RPMI7951 (cell line): ENCODE data around the gene GRK1. TPM values are rescaled to one million over a fixed set of nuclear protein-coding genes. Genes with fewer than 3 reads are reported as not detected.
"Not testable (repeated sequence)": the region's sequence is repeated elsewhere in the genome, so short reads cannot be mapped to it uniquely, and the experiment has no call there.

Experiments
- DNase-seq: peaks from one replicate; pipeline ENCODE4 v3.0.0-alpha.2; 2012; ENCODE audit warnings: low read depth
- total RNA-seq: library from RNA; depleted of rRNA; stranded (reverse); fragments of >200 nt; shearing (Covaris generic); gene quantifications from 2 replicates; pipeline ENCODE4 v1.2.3, GENCODE V29; 2014

Gene GRK1
- total RNA-seq, 1 experiment from 2014 or later = not detected

- DNase-seq = no peak
These were observed 76.6 kb downstream of the GRK1 start for GRCh38 chr13:113743366-113744195.

DNA sequence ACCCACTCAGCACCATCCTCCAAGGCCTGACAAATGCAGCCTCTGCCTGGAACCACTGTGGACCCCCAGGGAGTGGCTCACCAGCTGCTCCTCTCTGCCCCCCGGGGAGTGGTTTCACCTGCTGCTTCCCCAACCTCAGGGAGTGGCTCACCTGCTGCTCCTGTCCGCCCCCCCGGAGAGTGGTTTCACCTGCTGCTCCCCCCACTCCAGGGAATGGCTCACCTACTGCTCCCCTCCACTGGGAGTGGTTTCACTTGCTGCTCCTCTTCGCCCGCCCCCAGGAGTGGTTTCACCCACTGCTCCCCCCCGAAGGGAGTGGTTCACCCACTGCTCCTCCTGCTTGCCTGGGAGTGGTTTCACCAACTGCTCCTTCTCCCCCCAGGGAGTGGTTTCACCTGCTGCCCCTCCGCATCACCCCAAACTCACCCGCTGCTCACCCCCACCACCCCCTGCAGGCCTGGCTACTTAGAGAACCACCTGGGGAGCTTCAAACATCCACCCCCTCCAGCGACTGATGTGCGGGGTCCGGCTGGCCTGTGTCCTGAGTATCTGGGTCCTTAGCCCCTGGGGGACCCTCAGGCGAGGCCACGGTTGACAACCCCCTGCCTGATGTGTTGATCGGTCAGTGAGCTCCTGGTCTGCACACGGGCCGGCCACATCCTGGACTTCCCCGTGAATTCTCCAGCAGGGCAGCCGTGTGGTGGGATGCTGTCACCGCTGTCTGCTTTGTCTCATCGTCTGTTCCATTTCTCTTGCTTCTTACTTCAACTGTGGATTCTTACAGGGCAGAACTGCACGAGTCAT, 77.4 kb downstream of the GRK1 start:
- DNase-seq = no peak

- no peak for DNase-seq
These were observed 78.0 kb downstream of the GRK1 start for GRCh38 chr13:113745059-113745458.

- DNase-seq = not testable (repeated sequence)
These were observed 78.6 kb downstream of the GRK1 start for GRCh38 chr13:113745500-113746142.

DNA sequence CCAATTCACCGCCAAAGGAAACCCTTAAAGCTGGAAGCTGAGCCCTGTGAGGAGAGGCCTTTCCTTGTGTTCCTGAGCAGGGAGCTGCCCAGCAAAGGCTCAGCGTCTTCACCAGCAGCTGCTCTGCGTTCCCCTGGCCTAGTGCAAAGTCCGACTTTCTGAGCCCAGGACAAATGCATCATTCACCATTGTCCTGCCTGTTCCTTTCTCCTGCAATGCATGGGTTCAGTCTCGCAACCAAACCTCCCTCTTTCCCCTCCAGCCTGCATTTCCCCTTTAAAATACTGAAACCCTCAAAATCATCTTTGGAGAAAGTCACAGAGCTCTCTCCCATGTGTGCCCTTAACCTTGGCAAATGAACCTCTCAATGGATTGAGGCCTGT, 79.1 kb downstream of the GRK1 start:
- no peak for DNase-seq

- DNase-seq = no peak
These were observed 79.7 kb downstream of the GRK1 start for GRCh38 chr13:113746671-113747070.

GRCh38 chr13:113747291-113747833, 80.3 kb downstream of the GRK1 start:
- DNase-seq = no peak

GRCh38 chr13:113748101-113748861, 81.3 kb downstream of the GRK1 start:
- DNase-seq = no peak

- no peak for DNase-seq
These were observed 81.9 kb downstream of the GRK1 start for GRCh38 chr13:113748862-113749451.

- DNase-seq = no peak
These were observed 82.5 kb downstream of the GRK1 start for GRCh38 chr13:113749507-113749906.

DNA sequence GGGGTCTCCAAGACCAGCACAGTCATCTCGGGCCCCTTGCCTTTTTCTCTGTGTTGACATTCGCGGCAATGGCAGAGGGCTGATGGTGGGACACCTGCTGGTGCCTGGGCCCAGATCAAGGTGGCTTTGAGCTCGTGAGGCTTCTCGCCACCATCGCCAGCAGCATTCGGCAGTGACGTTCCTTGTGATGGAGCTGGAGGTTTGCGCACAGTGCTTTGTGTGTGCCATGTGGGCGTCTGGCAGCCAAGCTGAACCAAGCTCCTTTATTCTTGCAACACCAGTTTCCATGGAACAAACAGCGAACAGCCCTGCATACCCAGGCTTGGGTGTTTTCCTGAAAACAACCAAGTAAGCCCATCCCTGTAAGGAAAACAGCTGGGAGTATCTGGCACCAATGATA, 82.9 kb downstream of the GRK1 start:
- no peak for DNase-seq

DNA sequence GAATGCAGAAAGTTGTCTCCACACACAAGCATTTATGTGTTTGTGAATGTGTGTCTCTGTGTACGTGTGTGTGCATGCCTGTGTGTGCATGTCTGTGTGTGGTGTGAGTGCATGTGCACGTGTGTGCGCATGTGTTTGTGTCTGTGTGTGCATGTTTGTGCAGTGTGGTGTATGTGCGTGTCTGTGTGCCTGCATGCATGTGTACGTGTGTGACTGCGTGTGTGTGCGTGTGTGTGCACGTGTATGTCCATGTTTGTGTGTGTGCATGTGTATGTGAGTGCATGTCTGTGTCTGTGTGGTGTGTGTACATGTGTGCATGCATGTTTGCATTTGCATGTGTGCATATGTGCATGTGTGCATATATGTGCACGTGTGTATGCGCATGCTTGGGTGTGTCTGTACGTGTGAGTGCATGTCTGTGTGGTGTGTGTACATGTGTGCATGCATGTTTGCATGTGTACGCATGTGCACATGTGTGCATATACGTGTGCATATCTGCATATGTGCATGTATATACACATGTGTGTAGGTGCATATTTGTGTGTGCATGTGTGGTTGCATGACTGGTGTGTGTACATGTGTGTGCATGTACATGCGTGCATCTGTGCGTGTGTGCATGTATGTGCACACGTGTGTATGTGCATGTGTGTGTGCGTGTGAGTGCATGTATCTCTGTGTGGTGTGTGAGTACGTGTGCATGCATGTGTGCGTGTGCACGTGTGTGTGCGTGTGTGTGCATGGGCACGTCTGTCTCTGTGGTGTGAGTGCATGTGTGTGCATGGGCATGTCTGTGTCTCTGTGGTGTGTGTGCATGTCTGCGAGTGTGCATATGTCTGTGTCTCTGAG, 83.8 kb downstream of the GRK1 start:
- no peak for DNase-seq

GRCh38 chr13:113751491-113751890, 84.5 kb downstream of the GRK1 start:
- DNase-seq = no peak

DNA sequence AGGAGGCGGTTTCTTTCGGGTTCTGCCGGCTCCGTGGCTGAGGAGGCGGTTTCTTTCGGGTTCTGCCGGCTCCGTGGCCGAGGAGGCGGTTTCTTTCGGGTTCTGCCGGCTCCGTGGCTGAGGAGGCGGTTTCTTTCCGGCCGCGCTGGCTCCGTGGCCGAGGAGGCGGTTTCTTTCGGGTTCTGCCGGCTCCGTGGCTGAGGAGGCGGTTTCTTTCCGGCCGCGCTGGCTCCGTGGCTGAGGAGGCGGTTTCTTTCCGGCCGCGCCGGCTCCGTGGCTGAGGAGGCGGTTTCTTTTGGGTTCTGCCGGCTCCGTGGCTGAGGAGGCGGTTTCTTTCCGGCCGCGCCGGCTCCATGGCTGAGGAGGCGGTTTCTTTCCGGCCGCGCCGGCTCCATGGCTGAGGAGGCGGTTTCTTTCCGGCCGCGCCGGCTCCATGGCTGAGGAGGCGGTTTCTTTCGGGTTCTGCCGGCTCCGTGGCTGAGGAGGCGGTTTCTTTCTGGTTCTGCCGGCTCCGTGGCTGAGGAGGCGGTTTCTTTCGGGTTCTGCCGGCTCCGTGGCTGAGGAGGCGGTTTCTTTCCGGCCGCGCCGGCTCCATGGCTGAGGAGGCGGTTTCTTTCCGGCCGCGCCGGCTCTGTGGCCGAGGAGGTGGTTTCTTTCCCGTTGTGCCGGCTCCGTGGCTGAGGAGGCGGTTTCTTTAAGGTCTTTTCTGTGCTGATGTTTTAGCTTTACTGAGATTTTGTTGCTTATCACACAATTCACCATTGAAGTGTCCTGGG, 85.4 kb downstream of the GRK1 start:
- not testable (repeated sequence) for DNase-seq

DNA sequence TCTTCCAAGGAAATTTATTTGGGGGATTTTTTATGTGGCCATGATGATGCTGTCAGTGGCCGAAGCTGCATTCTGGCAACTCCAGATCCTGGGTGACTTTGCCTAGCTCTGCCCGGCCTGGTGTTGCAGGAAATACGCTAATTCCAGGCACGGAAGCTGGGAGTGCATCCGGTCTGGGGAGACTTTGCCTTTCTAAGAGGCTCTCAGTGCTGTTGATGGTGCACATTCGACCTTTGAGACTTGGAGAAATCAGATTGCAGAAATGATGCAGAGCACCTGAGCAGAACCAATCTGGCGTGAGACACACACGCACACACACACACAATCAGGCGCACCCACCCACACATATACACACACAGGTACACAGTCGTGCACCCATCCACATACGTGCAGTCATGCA, 86.2 kb downstream of the GRK1 start:
- no peak for DNase-seq

DNA sequence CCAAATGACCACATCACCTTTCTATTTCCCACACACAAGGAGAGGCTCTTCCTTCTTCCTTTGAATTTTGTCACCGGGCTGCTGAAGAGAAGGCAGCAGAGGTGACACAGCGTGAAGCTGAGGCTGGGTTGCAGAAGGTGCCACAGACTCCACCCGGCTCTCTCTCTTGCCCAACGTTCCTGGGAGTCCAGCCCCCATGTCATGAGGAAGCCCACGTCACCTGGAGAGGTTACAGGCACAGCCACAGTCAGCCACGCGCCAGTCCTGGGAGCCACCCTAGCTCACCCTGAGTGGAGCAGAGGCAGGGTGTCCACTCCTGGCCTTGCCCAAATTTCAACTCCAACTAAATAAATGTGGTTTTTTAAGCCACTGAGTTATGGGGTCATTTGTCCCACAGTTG, 87.2 kb downstream of the GRK1 start:
- DNase-seq = no peak

- no peak for DNase-seq
These were observed 87.7 kb downstream of the GRK1 start for GRCh38 chr13:113754691-113755090.

GRCh38 chr13:113756441-113757097, 89.5 kb downstream of the GRK1 start:
- no peak for DNase-seq
